ENCODE measurements around the gene PDE1A. TPM values are rescaled to one million over a fixed set of nuclear protein-coding genes. Genes with fewer than 3 reads are reported as not detected.

PDE1A gene
- total and polyA plus RNA-seq, 2 of the 4 experiments (the other 2 are of a cell fraction) = 0.24 to 0.90 TPM

GRCh38 chr2:182404975-182405561 is 21.8 kb downstream of the PDE1A start:
- H3K4me3 ChIP-seq (ENCODE audit: insufficient read depth, low read depth, low read length) = no peak overlapping the region
- H2AK5ac ChIP-seq (ENCODE audit: low read depth, low read length) = no peak overlapping the region
- H3K79me1 ChIP-seq (ENCODE audit: low read depth in 1 of 2, low read length in 2 of 2) = no peaks in the 10 kb centered on the region
- H3K23ac ChIP-seq (ENCODE audit: low read depth, low read length) = no peak overlapping the region
- H4K8ac ChIP-seq (ENCODE audit: low read depth in 2 of 2, low read length in 2 of 2) = no peak overlapping the region
- H2BK5ac ChIP-seq (ENCODE audit: low read depth, low read length, poor library complexity, severe bottlenecking) = peak overlapping the region; percentile 36
- no TSS peak for BruUV-seq (replicated peaks)
- no peak overlapping the region for H3K14ac ChIP-seq (replicated peaks; ENCODE audit: low read depth, low read length)
- H3K18ac ChIP-seq (ENCODE audit: low read depth, low read length) = peak overlapping the region; percentile 80
- WGBS, 2 experiments (ENCODE audit: extremely low coverage in 2 of 2, insufficient read length in 1 of 2) = no CpG with 5 or more reads among the region's 2 CpGs
- DNase-seq = peak; percentile 15
- H4K20me1 ChIP-seq (ENCODE audit: insufficient read depth, low read length) = no peaks in the 10 kb centered on the region
- CTCF ChIA-PET = no interaction called here
- no peaks in the 10 kb centered on the region for H3K36me3 ChIP-seq (ENCODE audit: control insufficient read depth, insufficient read depth, low read length)
- POLR2A ChIA-PET (ENCODE audit: unreplicated experiment) = no interaction called here
- no peaks in the 10 kb centered on the region for H3K27me3 ChIP-seq (ENCODE audit: control insufficient read depth, insufficient read depth, low read length)
- intact Hi-C loops (cut with micrococcal nuclease) = no loop called here
- H3K4me1 ChIP-seq (ENCODE audit: control insufficient read depth, insufficient read depth, low read length) = peaks cover 8% of the 10 kb centered on the region
- no peak overlapping the region for H2AFZ ChIP-seq (replicated peaks; ENCODE audit: low read length, poor library complexity)
- no peak overlapping the region for H2BK120ac ChIP-seq (ENCODE audit: low read depth, low read length)
- H4K5ac ChIP-seq (ENCODE audit: low read depth, low read length) = peak overlapping the region; percentile 50; the same call in 1 of the 2 replicates
- H4K91ac ChIP-seq (ENCODE audit: insufficient read depth, low read depth, low read length) = no peak overlapping the region
- dilution Hi-C loops (cut with HindIII; ENCODE audit: low sequenced_read_pairs, unreplicated experiment) = no loop called here
- H3K27ac ChIP-seq (ENCODE audit: insufficient read depth, low read length) = no peak overlapping the region
- no peak overlapping the region for H3K9ac ChIP-seq (ENCODE audit: low read depth, low read length)
- H3K56ac ChIP-seq (ENCODE audit: extremely low read depth, insufficient read depth, low read length) = no peak overlapping the region
- H3K4ac ChIP-seq (ENCODE audit: low read depth, low read length) = no peak overlapping the region
- H2AK9ac ChIP-seq (replicated peaks; ENCODE audit: low read depth, low read length, poor library complexity) = no peak overlapping the region
- no peak for TF ChIP-seq USF2 (IDR thresholded peaks at IDR 0.05; ENCODE audit: low read depth, low read length)
- TF ChIP-seq MAZ (IDR thresholded peaks at IDR 0.05; ENCODE audit: borderline replicate concordance, low read depth, low read length) = no peak
- TF ChIP-seq CEBPB (IDR thresholded peaks at IDR 0.05; ENCODE audit: low read depth, low read length) = no peak
- no peak for TF ChIP-seq POLR2A (IDR thresholded peaks at IDR 0.05; ENCODE audit: low read depth, low read length)
- TF ChIP-seq MAFK (IDR thresholded peaks at IDR 0.05; ENCODE audit: low read depth, low read length) = no peak
- TF ChIP-seq RFX5 (IDR thresholded peaks at IDR 0.05; ENCODE audit: low read depth, low read length) = no peak
- TF ChIP-seq CHD1 (IDR thresholded peaks at IDR 0.05; ENCODE audit: low read depth, low read length) = no peak
- no peak for TF ChIP-seq FOS (IDR thresholded peaks at IDR 0.05; ENCODE audit: low read depth, low read length)
- no peak for TF ChIP-seq ELK1 (IDR thresholded peaks at IDR 0.05; ENCODE audit: borderline replicate concordance, low read depth, low read length)
- no peak for TF ChIP-seq NFE2L2 (IDR thresholded peaks at IDR 0.05; ENCODE audit: low read depth, low read length)
- no peak for TF ChIP-seq RAD21 (IDR thresholded peaks at IDR 0.05; ENCODE audit: low read length)
- no peak for TF ChIP-seq MXI1 (IDR thresholded peaks at IDR 0.05; ENCODE audit: borderline replicate concordance, low read depth, low read length)
- no peak for TF ChIP-seq RCOR1 (IDR thresholded peaks at IDR 0.05; ENCODE audit: insufficient replicate concordance, low read length)
- no peak for TF ChIP-seq CTCF (conservative IDR thresholded peaks at IDR 0.05; ENCODE audit: low read depth, low read length)
- TF ChIP-seq BHLHE40 (IDR thresholded peaks at IDR 0.05; ENCODE audit: low read depth, low read length) = no peak; the same call in 1 of the 2 replicates
- TF ChIP-seq SMC3 (IDR thresholded peaks at IDR 0.05; ENCODE audit: low read depth, low read length) = no peak
- peak; percentile 40 for ATAC-seq (ENCODE audit: low read depth)
- in situ Hi-C loops (cut with MboI; ENCODE audit: low sequenced_read_pairs) = no loop called here
- peak overlapping the region; percentile 45; the same call in 1 of the 2 replicates for H3K4me2 ChIP-seq (ENCODE audit: low read depth, low read length)
- peaks cover 2% of the 10 kb centered on the region; the same call in 1 of the 2 replicates for H3K9me3 ChIP-seq (ENCODE audit: control insufficient read depth, insufficient read depth, low read length)
- no peak overlapping the region for H2BK20ac ChIP-seq (ENCODE audit: low read depth, low read length)
- no peaks in the 10 kb centered on the region for H3K9me1 ChIP-seq (ENCODE audit: insufficient read depth, low read length)
- H2BK15ac ChIP-seq (ENCODE audit: low read depth, low read length) = no peak overlapping the region
